SK-N-MC (cell line): Measurements from ENCODE around the gene UNC5C.

Experiments
- EZH2 ChIP-seq: fragments of 200-600 bp; sonication (generic); IDR thresholded peaks from one replicate; pipeline ENCODE4 v1.6.1; 2017; ENCODE audit warnings: antibody characterized with exemption
- FOXP2 ChIP-seq: optimal IDR thresholded peaks from 2 replicates; pipeline ENCODE3; 2011; ENCODE audit warnings: mild to moderate bottlenecking, moderate library complexity; ENCODE audit not compliant: insufficient read depth; ENCODE audit errors: extremely low read length, control extremely low read depth
- POLR2AphosphoS5 ChIP-seq: IDR thresholded peaks from 2 replicates; pipeline ENCODE4 v1.6.1; 2012; ENCODE audit warnings: mild to moderate bottlenecking, low read depth, low read length, borderline replicate concordance

GRCh38 chr4:95213366-95213765, 335.4 kb downstream of the UNC5C start:
- TF ChIP-seq POLR2AphosphoS5 = no peak
- no peak for TF ChIP-seq EZH2
- no peak for TF ChIP-seq FOXP2
